HG03108 (cell line): Measurements from ENCODE around the gene TTC9B.

Source experiments
- ATAC-seq: cut with Tn5 transposase; IDR thresholded peaks from one replicate; pipeline ENCODE4 v1.9.1; 2021; ENCODE audit warnings: moderate library complexity; ENCODE audit not compliant: unreplicated experiment

TTC9B gene

GRCh38 chr19:40216013-40216776 lies 2.0 kb downstream of the TTC9B start:
- ATAC-seq: no peak

GRCh38 chr19:40214936-40215335 lies 3.2 kb downstream of the TTC9B start:
- ATAC-seq: no peak

DNA sequence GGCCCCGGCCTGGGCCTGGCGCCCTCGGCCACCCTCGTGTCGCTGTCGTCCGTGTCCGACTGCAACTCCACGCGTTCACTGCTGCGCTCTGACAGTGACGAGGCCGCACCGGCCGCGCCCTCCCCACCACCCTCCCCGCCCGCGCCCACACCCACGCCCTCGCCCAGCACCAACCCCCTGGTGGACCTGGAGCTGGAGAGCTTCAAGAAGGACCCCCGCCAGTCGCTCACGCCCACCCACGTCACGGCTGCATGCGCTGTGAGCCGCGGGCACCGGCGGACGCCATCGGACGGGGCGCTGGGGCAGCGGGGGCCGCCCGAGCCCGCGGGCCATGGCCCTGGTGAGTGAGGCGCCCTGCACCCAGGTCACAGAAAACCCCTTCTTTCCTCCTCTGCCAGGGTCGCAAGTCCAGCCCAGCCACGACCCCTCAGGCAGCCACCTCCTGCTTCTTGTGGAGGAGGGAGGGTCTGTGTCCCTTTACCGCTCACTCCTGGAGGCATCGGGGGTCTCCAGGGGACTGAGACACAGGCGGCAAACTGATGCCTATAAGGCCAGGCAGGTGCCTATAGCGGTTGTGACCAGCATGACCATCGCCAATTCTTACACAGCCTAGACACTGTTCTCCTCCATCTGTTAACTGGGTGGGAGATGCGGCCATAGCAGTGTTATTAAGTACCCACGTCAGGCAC lies 4.2 kb downstream of the TTC9B start:
- ATAC-seq: no peak

GRCh38 chr19:40213251-40213829 lies 4.8 kb downstream of the TTC9B start:
- no peak for ATAC-seq

GRCh38 chr19:40210889-40211288 lies 7.3 kb downstream of the TTC9B start:
- no peak for ATAC-seq

GRCh38 chr19:40208602-40209001 lies 9.6 kb downstream of the TTC9B start:
- no peak for ATAC-seq

GRCh38 chr19:40205760-40206159 lies 12.4 kb downstream of the TTC9B start:
- ATAC-seq: no peak

DNA sequence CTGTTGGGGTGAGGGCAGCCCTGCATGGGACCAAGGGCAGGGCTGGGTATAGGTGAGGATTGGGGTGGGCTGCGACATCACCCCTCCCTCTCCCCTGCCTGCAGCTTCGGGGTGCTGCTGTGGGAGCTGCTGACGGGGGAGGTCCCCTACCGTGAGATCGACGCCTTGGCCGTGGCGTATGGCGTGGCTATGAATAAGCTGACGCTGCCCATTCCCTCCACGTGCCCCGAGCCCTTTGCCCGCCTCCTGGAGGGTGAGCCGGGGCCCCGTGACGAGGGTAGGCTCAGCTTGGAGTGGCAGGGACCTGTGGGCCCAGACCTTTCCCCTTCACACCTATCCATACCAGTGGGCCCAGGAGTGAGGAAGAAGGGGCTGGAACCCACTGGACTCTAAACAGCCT lies 13.8 kb downstream of the TTC9B start:
- ATAC-seq: no peak

DNA sequence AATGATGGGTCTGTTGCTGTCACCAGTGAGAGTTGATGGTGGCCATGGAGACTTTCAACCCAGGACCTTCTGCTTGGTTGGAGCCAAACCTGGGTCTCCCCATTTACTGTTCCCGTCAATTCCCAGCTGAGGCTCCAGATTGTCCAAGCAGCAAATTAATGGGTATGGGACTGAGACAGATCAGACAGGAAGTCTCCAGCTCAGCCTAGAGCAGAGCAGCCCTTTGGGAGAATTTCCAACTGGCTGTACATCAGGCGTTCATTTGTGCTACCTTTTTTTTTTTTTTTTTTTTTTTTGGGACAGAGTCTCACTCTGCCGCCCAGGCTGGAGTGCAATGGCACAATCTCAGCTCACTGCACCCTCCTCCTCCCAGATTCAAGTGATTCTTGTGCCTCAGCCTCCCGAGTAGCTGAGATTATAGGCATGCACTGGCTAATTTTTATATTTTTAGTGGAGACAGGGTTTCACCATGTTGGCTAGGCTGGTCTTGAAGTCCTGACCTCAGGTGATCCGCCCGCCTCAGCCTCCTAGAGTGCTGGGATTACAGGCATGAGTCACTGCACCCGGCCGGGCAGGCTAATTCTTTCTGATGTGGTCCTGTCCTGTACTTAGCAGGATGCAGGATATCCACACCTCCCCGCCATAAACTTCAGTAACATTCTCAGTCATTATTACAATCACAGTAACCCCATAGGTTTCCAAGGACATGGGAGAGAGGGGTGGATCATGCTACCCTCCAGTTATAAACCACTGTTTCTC lies 17.7 kb downstream of the TTC9B start:
- no peak for ATAC-seq

DNA sequence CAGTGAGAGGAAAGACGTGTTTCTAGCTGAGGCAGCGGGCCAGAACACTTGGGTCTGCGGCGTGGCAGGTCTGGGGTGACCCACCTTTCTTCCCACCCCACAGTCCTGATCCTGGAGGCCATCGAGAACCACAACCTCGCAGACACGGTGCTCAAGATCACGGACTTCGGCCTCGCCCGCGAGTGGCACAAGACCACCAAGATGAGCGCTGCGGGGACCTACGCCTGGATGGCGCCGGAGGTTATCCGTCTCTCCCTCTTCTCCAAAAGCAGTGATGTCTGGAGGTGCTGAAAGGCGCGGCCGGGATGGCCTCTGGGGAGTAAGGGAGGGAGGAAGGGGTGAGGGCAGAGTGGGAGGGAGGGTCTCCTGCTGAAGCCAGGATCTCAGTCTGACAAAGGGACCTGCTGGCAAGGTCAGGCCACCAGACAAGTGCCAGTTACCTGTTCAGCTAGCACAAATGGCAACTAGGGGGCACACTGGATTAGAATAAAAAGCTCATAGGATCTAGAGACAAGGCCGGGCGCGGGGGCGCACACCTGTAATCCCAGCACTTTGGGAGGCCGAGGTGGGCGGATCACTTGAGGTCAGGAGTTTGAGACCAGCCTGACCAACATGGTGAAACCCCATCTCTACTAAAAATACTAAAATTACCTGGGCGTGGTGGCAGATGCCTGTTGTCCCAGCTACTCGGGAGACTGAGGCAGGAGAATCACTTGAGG lies 19.8 kb downstream of the TTC9B start:
- no peak for ATAC-seq

GRCh38 chr19:40193587-40193849 lies 24.7 kb downstream of the TTC9B start:
- ATAC-seq: no peak

DNA sequence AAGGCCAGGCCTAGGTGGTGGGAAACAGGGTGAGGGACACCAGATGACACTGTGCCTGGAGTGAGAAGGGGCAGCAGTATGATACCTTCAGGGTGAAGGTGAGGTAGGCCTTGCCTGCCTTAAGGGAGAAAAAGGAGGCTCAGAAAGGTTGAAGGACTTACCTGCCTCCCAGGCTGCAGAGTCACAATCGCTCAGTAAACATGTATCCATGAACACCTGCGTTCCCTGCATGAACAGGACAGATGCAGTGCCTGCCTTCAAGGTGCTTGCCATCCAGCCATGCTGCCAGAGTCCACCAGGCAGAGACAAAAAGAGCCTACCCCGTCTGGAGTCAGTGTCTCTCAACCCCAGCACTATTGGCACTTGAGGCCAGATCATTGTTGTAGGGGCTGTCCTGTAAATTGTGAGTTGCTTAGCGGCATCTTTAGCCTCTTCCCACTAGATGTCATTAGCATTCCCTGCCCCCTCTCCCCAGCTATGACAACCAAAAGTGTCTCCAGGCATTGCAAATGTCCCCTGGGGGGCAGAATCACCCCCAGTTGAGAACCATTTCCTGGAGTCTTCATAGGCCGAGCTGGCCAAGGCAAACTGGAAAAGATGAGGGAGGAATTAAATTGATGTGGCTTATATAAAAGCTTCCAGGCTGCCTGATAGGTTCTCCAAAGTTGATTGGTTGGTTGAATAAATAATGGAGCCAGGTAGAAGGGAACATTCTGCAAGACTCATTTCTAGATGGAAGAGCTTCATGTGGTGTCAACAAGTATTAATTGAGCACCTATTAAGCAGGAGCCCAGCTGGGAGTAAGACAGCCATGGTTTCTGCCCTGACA lies 25.2 kb downstream of the TTC9B start:
- ATAC-seq: no peak

DNA sequence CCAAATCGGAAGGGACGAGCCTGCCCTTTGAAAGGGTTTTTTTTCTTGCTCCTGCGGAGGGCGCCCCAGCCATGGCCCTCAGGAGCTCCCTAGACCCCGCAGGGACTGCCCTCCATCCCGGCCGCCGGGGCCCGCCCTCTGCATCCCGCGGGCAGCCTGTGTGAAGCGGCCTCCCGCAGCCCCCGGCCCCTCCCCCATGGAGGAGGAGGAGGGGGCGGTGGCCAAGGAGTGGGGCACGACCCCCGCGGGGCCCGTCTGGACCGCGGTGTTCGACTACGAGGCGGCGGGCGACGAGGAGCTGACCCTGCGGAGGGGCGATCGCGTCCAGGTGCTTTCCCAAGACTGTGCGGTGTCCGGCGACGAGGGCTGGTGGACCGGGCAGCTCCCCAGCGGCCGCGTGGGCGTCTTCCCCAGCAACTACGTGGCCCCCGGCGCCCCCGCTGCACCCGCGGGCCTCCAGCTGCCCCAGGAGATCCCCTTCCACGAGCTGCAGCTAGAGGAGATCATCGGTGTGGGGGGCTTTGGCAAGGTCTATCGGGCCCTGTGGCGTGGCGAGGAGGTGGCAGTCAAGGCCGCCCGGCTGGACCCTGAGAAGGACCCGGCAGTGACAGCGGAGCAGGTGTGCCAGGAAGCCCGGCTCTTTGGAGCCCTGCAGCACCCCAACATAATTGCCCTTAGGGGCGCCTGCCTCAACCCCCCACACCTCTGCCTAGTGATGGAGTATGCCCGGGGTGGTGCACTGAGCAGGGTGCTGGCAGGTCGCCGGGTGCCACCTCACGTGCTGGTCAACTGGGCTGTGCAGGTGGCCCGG lies 26.1 kb downstream of the TTC9B start:
- no peak for ATAC-seq

DNA sequence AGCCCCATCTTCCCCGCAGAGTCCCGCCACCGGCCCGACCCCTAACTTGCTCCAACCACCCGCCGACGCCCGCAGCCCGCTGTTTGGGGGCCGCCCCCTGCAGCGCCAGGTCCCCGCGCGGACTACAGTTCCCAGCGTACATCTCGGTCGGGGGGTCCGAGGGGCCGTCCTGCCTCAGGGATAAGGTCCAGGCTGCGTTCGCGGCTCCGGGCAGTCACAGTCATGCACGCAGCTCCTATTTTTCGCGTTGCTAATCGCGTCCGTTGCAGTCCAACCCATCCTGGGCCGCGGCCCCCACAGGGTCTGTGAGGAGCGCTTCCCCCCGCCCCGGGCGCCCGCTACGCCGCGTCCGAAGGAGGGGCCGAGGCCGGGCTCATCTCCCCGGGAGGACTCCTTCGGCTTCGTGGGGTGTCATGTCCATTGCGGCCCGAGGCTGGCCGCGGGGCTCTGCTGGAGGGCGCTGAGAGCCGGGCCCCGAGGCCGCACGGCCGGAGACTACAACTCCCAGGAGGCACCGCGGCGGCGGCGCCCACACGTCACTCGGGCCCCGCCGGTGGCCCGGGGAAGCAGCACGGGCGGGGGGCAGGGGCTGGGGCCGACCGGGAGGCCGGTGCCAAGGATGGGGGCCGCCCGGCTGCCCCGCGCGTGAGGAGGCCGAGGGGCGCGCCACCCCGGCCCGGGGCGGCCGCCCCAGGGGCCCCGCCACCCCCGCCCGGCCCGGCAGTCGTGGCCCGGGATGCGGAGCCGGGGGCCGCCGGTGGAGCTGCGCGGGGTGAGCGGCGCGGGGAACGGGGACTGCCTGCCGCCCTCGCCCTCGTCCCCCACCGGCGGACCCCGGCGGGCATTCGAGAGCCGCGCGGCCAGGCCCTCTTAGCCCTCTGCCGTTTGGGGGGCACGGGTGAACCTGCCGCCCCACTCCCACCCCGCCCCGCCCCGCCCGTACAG lies 27.0 kb downstream of the TTC9B start, which contains the start of gene MAP3K10:
MAP3K10 (plus strand) TSS at position 536 of the 945 bp plus-strand sequence. CDS start 606 bp downstream, outside the sequence.
- peak; percentile 75 for ATAC-seq

DNA sequence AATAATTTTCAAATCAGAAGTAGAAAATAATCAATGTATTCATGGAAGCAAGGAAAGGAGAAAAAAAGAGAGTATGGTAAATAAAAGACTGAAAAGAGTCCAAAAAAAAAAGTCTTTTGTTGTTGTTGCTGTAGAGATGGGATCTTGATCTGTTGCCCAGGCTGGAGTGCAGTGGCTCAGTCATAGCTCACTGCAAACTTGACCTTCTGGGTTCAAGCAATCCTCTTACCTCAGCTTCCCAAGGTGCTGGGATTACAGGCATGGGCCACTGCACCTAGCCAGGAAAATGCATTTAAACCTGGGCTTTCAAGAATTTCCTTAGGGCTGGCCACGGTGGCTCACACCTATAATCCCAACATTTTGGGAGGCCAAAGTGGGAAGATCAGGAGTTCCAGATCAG lies 33.9 kb downstream of the TTC9B start:
- no peak for ATAC-seq

DNA sequence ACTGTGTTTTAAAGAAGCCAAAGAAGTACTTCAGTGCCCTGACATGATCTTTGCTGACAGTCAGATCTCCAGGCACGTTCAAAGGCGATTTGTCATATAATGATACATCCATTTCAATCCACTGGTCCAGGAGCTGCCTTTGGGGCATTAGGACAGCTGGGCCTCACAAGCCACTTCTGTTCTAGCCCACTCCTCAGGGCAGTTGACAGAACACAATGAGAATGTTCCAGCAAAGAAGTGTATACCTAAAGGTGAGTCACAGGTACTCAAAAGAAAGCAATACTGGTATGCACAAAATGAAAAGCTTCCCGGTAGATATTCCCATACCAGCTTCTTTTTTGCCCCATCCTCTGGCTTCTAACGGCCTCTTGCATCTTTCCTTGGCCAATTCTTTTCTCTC lies 39.4 kb downstream of the TTC9B start:
- ATAC-seq: no peak

GRCh38 chr19:40177286-40178070 lies 40.7 kb downstream of the TTC9B start:
- ATAC-seq: no peak
